ENCODE measurements around the gene PRAC2.

PRAC2 gene

GRCh38 chr17:48756830-48757251 is 33.9 kb downstream of the PRAC2 start:
- no peak for DNase-seq

DNA sequence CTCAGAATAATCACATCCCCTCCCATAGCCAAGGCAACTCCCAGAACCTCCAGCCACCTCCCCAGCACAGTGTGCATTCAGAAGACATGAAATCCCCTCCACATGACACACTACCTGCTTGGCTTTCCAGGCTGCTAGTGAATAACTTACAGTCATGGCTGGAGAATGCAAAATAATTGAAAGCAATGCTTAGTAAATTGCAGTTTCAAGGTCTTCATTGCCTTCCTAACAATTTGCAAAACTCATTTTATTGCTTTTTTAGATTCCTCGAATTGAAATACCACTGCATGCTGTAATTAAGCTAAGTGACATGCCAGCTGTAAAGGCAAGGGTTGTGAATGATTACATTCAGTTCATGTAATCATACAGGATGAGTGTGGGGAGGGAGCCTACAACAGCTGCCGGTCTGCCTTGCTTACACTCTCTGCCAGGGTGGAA is 34.6 kb downstream of the PRAC2 start:
- DNase-seq: no peak

DNA sequence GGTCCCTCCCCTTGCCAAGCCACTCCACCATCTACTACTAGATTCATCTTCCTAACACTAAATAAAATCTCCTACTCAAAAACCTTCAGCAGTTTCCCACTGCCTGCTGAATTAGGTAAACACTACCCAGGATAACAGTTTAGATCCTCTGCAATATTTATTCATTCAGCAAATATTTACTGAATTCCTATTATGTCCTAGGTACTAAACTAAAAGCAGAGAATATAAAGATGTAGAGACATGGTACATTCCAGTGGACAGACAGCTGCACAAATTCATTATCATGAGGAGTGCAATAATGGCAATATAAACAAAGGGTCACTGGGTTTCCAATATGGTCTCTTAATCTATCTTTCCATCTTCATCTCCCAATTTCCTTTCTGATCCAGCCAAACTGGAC is 36.3 kb downstream of the PRAC2 start:
- DNase-seq: no peak

GRCh38 chr17:48760411-48760810 is 37.4 kb downstream of the PRAC2 start:
- no peak for DNase-seq

GRCh38 chr17:48761114-48761513 is 38.1 kb downstream of the PRAC2 start:
- no peak for DNase-seq

DNA sequence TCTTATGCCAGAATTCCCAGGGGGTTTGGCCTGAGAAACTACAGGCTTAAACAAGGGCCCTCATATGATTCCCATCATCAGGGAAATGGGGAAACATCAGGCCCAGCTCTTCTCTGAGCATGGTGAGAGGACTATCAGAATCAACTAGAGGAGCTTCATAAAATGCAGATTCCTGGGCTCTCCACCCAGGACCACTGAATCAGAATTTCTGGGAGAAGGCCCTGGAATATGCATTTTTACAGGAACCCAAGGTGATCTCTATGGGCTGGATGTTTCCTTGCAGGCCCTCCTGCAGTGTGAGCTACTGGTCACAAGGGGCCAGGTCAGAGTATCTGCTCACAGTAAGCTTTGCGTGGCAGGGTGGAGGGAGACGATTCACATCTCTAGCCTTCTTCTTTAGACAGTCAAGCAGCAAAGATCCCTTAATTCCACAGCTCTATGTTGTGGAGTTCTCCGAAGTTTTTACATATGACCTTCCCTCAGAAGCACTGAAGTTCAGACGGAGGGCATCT is 44.3 kb downstream of the PRAC2 start:
- DNase-seq: no peak

- no peak for DNase-seq
Measured at GRCh38 chr17:48769009-48769675, 46.2 kb downstream of the PRAC2 start.

GRCh38 chr17:48770954-48771353 is 48.0 kb downstream of the PRAC2 start:
- DNase-seq: no peak

DNA sequence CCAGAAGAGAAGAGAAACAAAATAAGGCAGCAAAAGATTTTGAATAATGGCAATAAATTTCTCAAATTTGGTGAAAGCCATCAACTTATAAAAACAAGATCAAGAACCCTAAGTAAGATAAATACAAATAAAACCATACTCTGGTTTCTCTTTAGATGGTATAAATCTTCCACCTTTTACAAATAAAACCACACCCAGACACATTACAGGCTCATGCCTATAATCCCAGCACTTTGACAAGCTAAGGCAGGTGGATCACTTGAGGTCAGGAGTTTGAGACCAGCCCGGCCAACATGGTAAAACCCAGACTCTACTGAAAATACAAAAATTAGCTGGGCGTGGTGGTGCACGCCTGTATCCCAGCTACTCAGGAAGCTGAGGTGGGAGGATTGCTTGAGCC is 50.3 kb downstream of the PRAC2 start:
- DNase-seq: no peak
